Suprapubic skin (tissue), 4 donors: Measurements from ENCODE around the gene UBR2.

Experiments used
- CTCF ChIP-seq, 2 donors: fragments of 200-600 bp in 1 of 2; fragments of 450-650 bp in 1 of 2; sonication (generic) in 1 of 2; IDR thresholded peaks; one replicate each; pipeline ENCODE4 v1.5.1; 2016 to 2019; ENCODE audit warnings: antibody characterized with exemption in 2 of 2, mild to moderate bottlenecking in 1 of 2, moderate library complexity in 1 of 2
- EP300 ChIP-seq: sonication (generic); formaldehyde crosslinking; IDR thresholded peaks from one replicate; pipeline ENCODE4 v1.6.1; 2017; ENCODE audit warnings: antibody characterized with exemption
- POLR2A ChIP-seq, 2 donors: fragments of 450-650 bp; IDR thresholded peaks; one replicate each; pipeline ENCODE4 v1.6.1; 2017; ENCODE audit warnings: antibody characterized with exemption in 2 of 2, mild to moderate bottlenecking in 2 of 2, moderate library complexity in 2 of 2
- POLR2AphosphoS5 ChIP-seq, 3 donors: sonication (generic); formaldehyde crosslinking; IDR thresholded peaks; one replicate each; pipeline ENCODE4 v1.6.1; 2017; ENCODE audit warnings: antibody characterized with exemption in 3 of 3

- TF ChIP-seq CTCF (IDR thresholded peaks at IDR 0.05) (no peak), POLR2A (IDR thresholded peaks at IDR 0.05) (no peak), POLR2AphosphoS5 (IDR thresholded peaks at IDR 0.05) (no peak), EP300 (no peak)
Observed at GRCh38 chr6:42564506-42564825, 637 bp downstream of the UBR2 start.
